Measurements from ENCODE around the gene PVALB. TPM values are rescaled to one million over a fixed set of nuclear protein-coding genes. Genes with fewer than 3 reads are reported as not detected.

Gene PVALB
- total and polyA plus RNA-seq, 11 donors, result not detected

- no peaks in the 10 kb centered on the region for H3K9me3 ChIP-seq
- no peaks in the 10 kb centered on the region for H3K36me3 ChIP-seq
- intact Hi-C loops (cut with DNase I), result no loop called here
- no peak for TF ChIP-seq POLR2A (IDR thresholded peaks at IDR 0.05)
- TF ChIP-seq CTCF (IDR thresholded peaks at IDR 0.05), result no peak
- DNase-seq (no peak), ATAC-seq (no peak)
- H3K27me3 ChIP-seq, result peaks cover 0 to 23% (median 0%) of the 10 kb centered on the region in 9 donors
- no peak overlapping the region for H3K4me3 ChIP-seq
- no peak overlapping the region for H3K27ac ChIP-seq
- H3K4me1 ChIP-seq, result no peaks in the 10 kb centered on the region
- WGBS, 4 donors, result 55 to 65% (median 59%) methylated on average over 7 of the region's 7 CpGs
Measured at GRCh38 chr22:36796552-36797175, 20.2 kb downstream of the PVALB start.

GRCh38 chr22:36795633-36796032 lies 21.2 kb downstream of the PVALB start:
- H3K9me3 ChIP-seq, result no peaks in the 10 kb centered on the region
- no peaks in the 10 kb centered on the region for H3K36me3 ChIP-seq
- no peak overlapping the region for H3K4me3 ChIP-seq
- H3K27ac ChIP-seq, result no peak overlapping the region
- H3K4me1 ChIP-seq, result no peaks in the 10 kb centered on the region
- TF ChIP-seq CTCF (IDR thresholded peaks at IDR 0.05) (no peak), POLR2A (IDR thresholded peaks at IDR 0.05) (no peak)
- peaks cover 0 to 27% (median 0%) of the 10 kb centered on the region in 9 donors for H3K27me3 ChIP-seq
- WGBS, 4 donors, result 83 to 85% (median 84%) methylated on average over 7 of the region's 7 CpGs
- DNase-seq (no peak), ATAC-seq (no peak)
- intact Hi-C loops (cut with DNase I), result no loop called here

GRCh38 chr22:36790648-36791047 lies 26.2 kb downstream of the PVALB start:
- intact Hi-C loops (cut with DNase I), result no loop called here
- TF ChIP-seq CTCF (IDR thresholded peaks at IDR 0.05) (no peak), POLR2A (IDR thresholded peaks at IDR 0.05) (no peak)
- WGBS, 4 donors, result 49 to 58% (median 50%) methylated on average over 7 of the region's 7 CpGs
- Histone ChIP-seq H3K36me3 (no peaks in the 10 kb centered on the region), H3K27ac (no peak overlapping the region), H3K4me3 (no peak overlapping the region), H3K9me3 (no peaks in the 10 kb centered on the region), H3K4me1 (no peaks in the 10 kb centered on the region), H3K27me3 (peaks cover 0 to 64% (median 10%) of the 10 kb centered on the region in 9 donors)
- DNase-seq (no peak), ATAC-seq (no peak)

DNA sequence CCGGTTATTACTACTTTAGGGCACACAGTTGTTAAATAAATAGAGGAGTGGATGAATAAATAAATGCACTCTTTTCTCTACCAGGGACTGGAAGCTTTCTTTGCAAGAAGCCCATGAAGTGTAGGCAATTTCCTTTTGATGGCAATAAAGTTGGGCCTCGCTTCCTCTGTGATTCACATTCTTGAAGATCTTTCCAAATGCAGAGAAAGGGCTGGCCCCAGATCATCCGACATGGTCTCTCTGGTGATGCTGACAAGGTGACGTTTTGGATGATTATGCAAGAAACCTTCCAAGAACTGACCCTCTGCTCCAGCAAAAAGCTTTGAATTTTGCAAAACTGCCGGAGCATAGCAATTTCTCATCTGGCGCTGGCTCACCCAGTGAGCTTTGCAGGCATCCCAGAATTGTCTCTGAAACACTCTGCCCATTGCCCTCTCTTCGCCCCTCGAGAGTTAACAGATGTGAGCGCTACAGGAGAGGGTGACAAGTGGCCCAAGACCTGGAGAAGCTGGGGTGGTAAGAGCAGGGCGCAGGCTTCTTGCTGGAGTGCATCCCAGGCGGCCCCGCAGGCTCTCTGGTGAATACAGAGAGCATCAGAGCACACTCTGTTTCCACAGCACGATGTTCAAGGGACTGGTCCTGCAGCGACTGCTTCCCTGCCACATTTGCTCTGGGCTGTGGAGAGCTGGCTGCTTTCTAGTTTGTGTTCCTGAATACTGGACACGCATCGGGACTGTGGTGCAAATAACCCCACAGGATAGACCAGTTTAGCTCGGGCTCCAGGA lies 29.4 kb downstream of the PVALB start:
- ATAC-seq (no peak), DNase-seq (no peak)
- Histone ChIP-seq H3K36me3 (no peaks in the 10 kb centered on the region), H3K27ac (no peak overlapping the region), H3K27me3 (peaks cover 0 to 73% (median 19%) of the 10 kb centered on the region in 9 donors), H3K4me3 (no peak overlapping the region), H3K4me1 (peaks cover 0 to under 1% (median 0%) of the 10 kb centered on the region in 12 donors), H3K9me3 (no peaks in the 10 kb centered on the region)
- 66 to 71% (median 69%) methylated on average over 17 of the region's 17 CpGs for WGBS, 4 donors
- TF ChIP-seq CTCF (IDR thresholded peaks at IDR 0.05), result no peak
- TF ChIP-seq POLR2A (IDR thresholded peaks at IDR 0.05), result no peak
- intact Hi-C loops (cut with DNase I), result loop anchor here in 5 of 10 donors (10.0 kb wide), 2 partner anchors 257 to 377 kb away; no protein-coding TSS in a partner anchor

Measured in heart left ventricle (tissue), 16 donors.